GM23248 (cell line): ENCODE results near the gene LYSMD1. TPM values are rescaled to one million over a fixed set of nuclear protein-coding genes. Genes with fewer than 3 reads are reported as not detected.

Experiments used
- DNase-seq: peaks from one replicate; pipeline ENCODE4 v3.0.0-alpha.2; 2015
- H2AFZ ChIP-seq: fragments of 200-600 bp; sonication (generic); 2 replicates; pipeline ENCODE4 v1.6.1; 2016; ENCODE audit warnings: antibody characterized with exemption
- H3F3A ChIP-seq: fragments of 200-600 bp; sonication (generic); 2 replicates; pipeline ENCODE4 v1.6.1; 2016; ENCODE audit warnings: mild to moderate bottlenecking, antibody characterized with exemption, mixed run types; ENCODE audit not compliant: insufficient read depth
- H3K27ac ChIP-seq: fragments of 200-600 bp; sonication (generic); 2 replicates; pipeline ENCODE4 v1.5.1; 2016; ENCODE audit warnings: mild to moderate bottlenecking
- H3K27me3 ChIP-seq: fragments of 200-600 bp; sonication (generic); replicated peaks from 2 replicates; pipeline ENCODE4 v1.6.1; 2016; ENCODE audit warnings: mild to moderate bottlenecking; ENCODE audit not compliant: insufficient read depth
- H3K36me3 ChIP-seq: fragments of 200-600 bp; sonication (generic); 2 replicates; pipeline ENCODE4 v1.6.1; 2016; ENCODE audit warnings: low read depth, mild to moderate bottlenecking
- H3K4me1 ChIP-seq: fragments of 200-600 bp; sonication (generic); 2 replicates; pipeline ENCODE4 v1.6.1; 2016; ENCODE audit warnings: mild to moderate bottlenecking; ENCODE audit not compliant: insufficient read depth
- H3K4me2 ChIP-seq: fragments of 200-600 bp; sonication (generic); one replicate; pipeline ENCODE4 v1.6.1; 2016; ENCODE audit warnings: mild to moderate bottlenecking; ENCODE audit not compliant: unreplicated experiment
- H3K4me3 ChIP-seq: fragments of 200-600 bp; sonication (generic); 2 replicates; pipeline ENCODE4 v1.5.1; 2016; ENCODE audit warnings: mild to moderate bottlenecking
- H3K79me2 ChIP-seq: fragments of 200-600 bp; sonication (generic); 2 replicates; pipeline ENCODE4 v1.6.1; 2016; ENCODE audit warnings: mild to moderate bottlenecking; ENCODE audit not compliant: insufficient read depth
- H3K9ac ChIP-seq: fragments of 200-600 bp; sonication (generic); 2 replicates; pipeline ENCODE4 v1.6.1; 2016; ENCODE audit warnings: mild to moderate bottlenecking
- H3K9me2 ChIP-seq: fragments of 200-600 bp; sonication (generic); 2 replicates; pipeline ENCODE4 v1.6.1; 2016; ENCODE audit warnings: mixed run types, mild to moderate bottlenecking, moderate library complexity; ENCODE audit not compliant: insufficient read depth
- H3K9me3 ChIP-seq: fragments of 200-600 bp; sonication (generic); one replicate; pipeline ENCODE4 v1.6.1; 2017; ENCODE audit warnings: low read depth
- H4K20me1 ChIP-seq: fragments of 200-600 bp; sonication (generic); 2 replicates; pipeline ENCODE4 v1.6.0; 2016; ENCODE audit not compliant: insufficient read depth
- EZH2 ChIP-seq: fragments of 200-600 bp; sonication (generic); IDR thresholded peaks from 2 replicates; pipeline ENCODE4 v1.6.1; 2018; ENCODE audit warnings: antibody characterized with exemption, mild to moderate bottlenecking; ENCODE audit not compliant: insufficient read depth, poor library complexity, severe bottlenecking
- EZH2phosphoT487 ChIP-seq: fragments of 200-600 bp; sonication (generic); IDR thresholded peaks from 2 replicates; pipeline ENCODE4 v1.6.1; 2018; ENCODE audit warnings: antibody characterized with exemption, moderate library complexity, mild to moderate bottlenecking, low read depth; ENCODE audit not compliant: insufficient read depth
- WGBS, 2 experiments: methylation state at CpG; one replicate each; pipeline ENCODE4 v1.1.6; 2015 to 2017; ENCODE audit warnings: low lambda C conversion rate in 2 of 2, low coverage in 1 of 2; ENCODE audit errors: missing lambda C conversion rate in 2 of 2; 5-methylcytosine and 5-hydroxymethylcytosine counted together
- in situ Hi-C: fragments of 300-500 bp; cut with MboI; formaldehyde crosslinking; loops from 2 replicates; pipeline ENCODE4 v1.15.0; 2020
- polyA plus RNA-seq: library from polyadenylated mRNA; unstranded; fragments of >200 nt; fragmentation: Nextera tagmentation; extraction: Ambion mirVana; gene quantifications from 2 replicates; pipeline ENCODE4 v1.2.1, GENCODE V29; 2016
- total RNA-seq: library from RNA; depleted of rRNA; stranded (reverse); fragments of >200 nt; shearing (Covaris generic); gene quantifications from 2 replicates; pipeline ENCODE4 v1.2.3, GENCODE V29; 2014

The LYSMD1 gene
- total and polyA plus RNA-seq, 2 experiments from 2014 or later, result 3.4 to 11.5 TPM

GRCh38 chr1:151158326-151158725 lies 7.4 kb downstream of the LYSMD1 start:
- peaks cover 9% of the 10 kb centered on the region; the same call in 1 of the 2 replicates for H3K79me2 ChIP-seq
- no peak for TF ChIP-seq EZH2phosphoT487
- H3K9me3 ChIP-seq, result no peaks in the 10 kb centered on the region
- no peaks in the 10 kb centered on the region for H3K27me3 ChIP-seq
- no peak overlapping the region for H3K4me2 ChIP-seq
- H3K9me2 ChIP-seq, result no peaks in the 10 kb centered on the region
- H3F3A ChIP-seq, result 0 out of 2 replicates have a peak, but pooled peaks cover 5% of the 10 kb centered on the region
- no peak for DNase-seq
- 81 to 82% methylated on average over 5 of the region's 5 CpGs for WGBS, 2 experiments
- H2AFZ ChIP-seq, result no peak overlapping the region
- in situ Hi-C loops, result no loop called here
- no peaks in the 10 kb centered on the region for H3K4me1 ChIP-seq
- no peak overlapping the region for H3K27ac ChIP-seq
- no peak overlapping the region for H3K4me3 ChIP-seq
- H3K9ac ChIP-seq, result no peak overlapping the region
- no peaks in the 10 kb centered on the region for H4K20me1 ChIP-seq
- peaks cover 15% of the 10 kb centered on the region; the same call in 1 of the 2 replicates for H3K36me3 ChIP-seq

GRCh38 chr1:151157067-151157531 lies 8.6 kb downstream of the LYSMD1 start:
- H3K4me2 ChIP-seq, result no peak overlapping the region
- H3K4me1 ChIP-seq, result no peaks in the 10 kb centered on the region
- H3K9ac ChIP-seq, result no peak overlapping the region
- no peak overlapping the region for H3K27ac ChIP-seq
- H3F3A ChIP-seq, result 0 out of 2 replicates have a peak, but pooled peaks cover 5% of the 10 kb centered on the region
- H3K9me2 ChIP-seq, result no peaks in the 10 kb centered on the region
- WGBS, 2 experiments, result 83 to 84% methylated on average over 6 of the region's 6 CpGs
- no peaks in the 10 kb centered on the region for H3K27me3 ChIP-seq
- in situ Hi-C loops, result no loop called here
- DNase-seq, result no peak
- TF ChIP-seq EZH2, result no peak
- no peak for TF ChIP-seq EZH2phosphoT487
- H3K36me3 ChIP-seq, result peaks cover 15% of the 10 kb centered on the region; the same call in 1 of the 2 replicates
- H2AFZ ChIP-seq, result no peak overlapping the region
- no peak overlapping the region for H3K4me3 ChIP-seq
- H3K9me3 ChIP-seq, result no peaks in the 10 kb centered on the region
- H4K20me1 ChIP-seq, result no peaks in the 10 kb centered on the region
- H3K79me2 ChIP-seq, result no peaks in the 10 kb centered on the region

DNA sequence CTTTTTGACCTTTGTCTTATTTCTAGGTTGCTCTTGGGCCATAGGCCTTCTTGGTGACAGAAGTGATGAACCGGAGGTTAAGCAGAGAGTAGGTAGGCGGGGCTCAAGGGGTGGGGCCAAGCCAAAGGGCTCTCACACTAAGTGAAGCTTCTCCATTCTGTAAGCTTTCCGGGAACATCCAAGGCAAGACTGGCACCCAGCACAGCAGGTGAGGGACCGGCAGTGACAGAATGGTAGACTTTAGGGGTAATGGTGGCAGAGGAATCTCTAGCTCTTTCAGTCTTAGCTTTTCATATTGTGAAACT lies 9.2 kb downstream of the LYSMD1 start, which contains the start of gene TNFAIP8L2:
Gene TNFAIP8L2, plus strand, starts transcription at position 135 of the 305 bp plus-strand sequence. CDS start 2,049 bp downstream, outside the sequence.
- TF ChIP-seq EZH2 (no peak), EZH2phosphoT487 (no peak)
- no peaks in the 10 kb centered on the region for H4K20me1 ChIP-seq
- no peak for DNase-seq
- 56 to 61% methylated on average over 4 of the region's 4 CpGs for WGBS, 2 experiments
- no peaks in the 10 kb centered on the region for H3K4me1 ChIP-seq
- no peaks in the 10 kb centered on the region for H3K9me3 ChIP-seq
- 0 out of 2 replicates have a peak, but pooled peaks cover 5% of the 10 kb centered on the region for H3F3A ChIP-seq
- no peak within 1 kb of the TSS for H3K27ac ChIP-seq
- H3K9ac ChIP-seq, result no peak within 1 kb of the TSS
- in situ Hi-C loops, result no loop called here
- H3K79me2 ChIP-seq, result no peaks in the 10 kb centered on the region
- H3K36me3 ChIP-seq, result peaks cover 12% of the 10 kb centered on the region; the same call in 1 of the 2 replicates
- H2AFZ ChIP-seq, result no peak within 1 kb of the TSS
- H3K4me2 ChIP-seq, result no peak within 1 kb of the TSS
- H3K27me3 ChIP-seq, result no peaks in the 10 kb centered on the region
- no peaks in the 10 kb centered on the region for H3K9me2 ChIP-seq
- H3K4me3 ChIP-seq, result no peak within 1 kb of the TSS

GRCh38 chr1:151147665-151148064 lies 18.0 kb downstream of the LYSMD1 start:
- no peaks in the 10 kb centered on the region for H3K36me3 ChIP-seq
- H2AFZ ChIP-seq, result 0 out of 2 replicates have a peak overlapping the region, but pooled peaks have one; percentile 93
- H3K4me1 ChIP-seq, result 0 out of 2 replicates have a peak, but pooled peaks cover 7% of the 10 kb centered on the region
- peak overlapping the region; percentile 76; the same call in 1 of the 2 replicates for H3K9ac ChIP-seq
- H3K4me2 ChIP-seq, result peak overlapping the region; percentile 94
- TF ChIP-seq EZH2phosphoT487 (no peak), EZH2 (no peak)
- H3K27ac ChIP-seq, result peak overlapping the region; percentile 58; the same call in 1 of the 2 replicates
- H3K4me3 ChIP-seq, result no peak overlapping the region
- no peaks in the 10 kb centered on the region for H3K27me3 ChIP-seq
- 80 to 92% methylated on average over 2 of the region's 2 CpGs for WGBS, 2 experiments
- no peaks in the 10 kb centered on the region for H4K20me1 ChIP-seq
- no peaks in the 10 kb centered on the region for H3K9me3 ChIP-seq
- no peaks in the 10 kb centered on the region for H3K9me2 ChIP-seq
- H3F3A ChIP-seq, result peaks cover 8% of the 10 kb centered on the region
- in situ Hi-C loops, result no loop called here
- no peaks in the 10 kb centered on the region for H3K79me2 ChIP-seq
- DNase-seq, result no peak
